ENCODE data around the gene AMIGO3. TPM values are rescaled to one million over a fixed set of nuclear protein-coding genes. Genes with fewer than 3 reads are reported as not detected.
A peak's percentile ranks its signal among the peaks of the same experiment; 100 is the strongest.

Gene AMIGO3
- total and polyA plus RNA-seq, 2 of the 8 experiments (the other 6 are each of a cell fraction or from before 2014, with no cell fraction given): 1.6 to 8.8 TPM

DNA sequence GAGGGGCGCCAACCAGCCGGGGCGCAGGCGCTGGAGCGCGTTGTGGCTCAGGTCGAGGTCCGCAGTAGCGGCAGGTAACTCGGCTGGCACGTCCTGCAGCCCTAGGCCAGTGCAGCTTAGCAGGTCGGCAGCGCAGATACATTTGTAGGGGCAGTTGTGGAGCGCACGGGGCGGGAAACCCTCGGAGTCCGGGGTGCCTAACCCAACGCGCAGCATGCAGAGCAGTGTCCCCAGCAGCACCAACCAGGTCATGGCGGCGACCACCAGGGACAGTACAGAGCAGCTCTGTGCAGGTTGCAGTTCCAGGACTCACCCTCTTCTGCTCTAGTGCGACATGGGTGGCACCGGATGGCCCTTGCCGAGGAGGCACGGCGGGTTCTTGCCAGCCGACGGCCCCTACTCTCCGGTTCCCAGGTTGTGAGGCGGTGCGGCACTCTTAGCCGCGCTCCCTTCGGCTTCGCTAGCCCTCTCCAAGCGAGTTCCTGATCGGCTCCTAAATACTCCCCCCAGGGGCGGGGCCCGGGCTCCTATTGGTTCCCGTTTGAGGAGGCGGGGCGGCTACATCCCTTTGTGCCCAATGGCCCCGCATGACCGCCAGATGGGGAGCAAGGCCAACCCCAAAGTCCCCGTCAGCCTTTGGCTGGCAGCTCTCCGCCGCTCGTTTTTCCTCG is at the start of gene AMIGO3 (continued):
- no peak for TF ChIP-seq CBX8 (IDR thresholded peaks at IDR 0.05; ENCODE audit: borderline replicate concordance, low read depth, low read length)
- no peak for TF ChIP-seq HDAC6 (IDR thresholded peaks at IDR 0.05; ENCODE audit: low read depth, low read length)
- TF ChIP-seq CHD1 (IDR thresholded peaks at IDR 0.05; ENCODE audit: low read depth, low read length): no peak
- peak; percentile 80; the same call in 1 of the 2 replicates for TF ChIP-seq SP1 (IDR thresholded peaks at IDR 0.05; ENCODE audit: low read depth, low read length)
- no peak for TF ChIP-seq RXRA (IDR thresholded peaks at IDR 0.05; ENCODE audit: insufficient read depth, low read depth, low read length)
- TF ChIP-seq SIX5 (IDR thresholded peaks at IDR 0.05; ENCODE audit: low read depth, low read length): no peak
- TF ChIP-seq RBBP5 (IDR thresholded peaks at IDR 0.05; ENCODE audit: borderline replicate concordance, low read depth, low read length): peak; percentile 80; the same call in 1 of the 2 replicates
- TF ChIP-seq YY1 (IDR thresholded peaks at IDR 0.05; ENCODE audit: low read depth, low read length): 0 out of 2 replicates have a peak, but pooled peaks have one; percentile 52
- TF ChIP-seq JUND (IDR thresholded peaks at IDR 0.05; ENCODE audit: low read length): no peak
- TF ChIP-seq TCF12 (IDR thresholded peaks at IDR 0.05; ENCODE audit: low read depth, low read length): no peak
- no peak for TF ChIP-seq NANOG (IDR thresholded peaks at IDR 0.05; ENCODE audit: insufficient read depth, low read depth, low read length, poor library complexity, severe bottlenecking)
- no peak for TF ChIP-seq SP2 (IDR thresholded peaks at IDR 0.05; ENCODE audit: low read length)
- peak in 1 of 2 experiments; percentile 95; a peak in 2 of 3 replicates for TF ChIP-seq POLR2A (IDR thresholded peaks at IDR 0.05; ENCODE audit: control extremely low read depth in 1 of 2, low read depth in 2 of 2, low read length in 2 of 2)
- TF ChIP-seq ZNF274 (IDR thresholded peaks at IDR 0.05; ENCODE audit: borderline replicate concordance, extremely low read depth, low read length): no peak
- no peak; the same call in 1 of the 2 replicates for TF ChIP-seq CREB1 (IDR thresholded peaks at IDR 0.05)
- TF ChIP-seq KDM4A (IDR thresholded peaks at IDR 0.05; ENCODE audit: low read depth, low read length, severe bottlenecking): peak; percentile 31
- no peak; the same call in 1 of the 2 replicates for TF ChIP-seq KDM5A (IDR thresholded peaks at IDR 0.05; ENCODE audit: low read length)
- no peak for TF ChIP-seq SUZ12 (IDR thresholded peaks at IDR 0.05; ENCODE audit: low read length)
- no peak for TF ChIP-seq CTBP2 (IDR thresholded peaks at IDR 0.05; ENCODE audit: borderline replicate concordance, insufficient read depth, insufficient read length, low read length)
- no peak; a peak in 1 of 4 replicates for TF ChIP-seq HDAC2 (IDR thresholded peaks at IDR 0.05; ENCODE audit: borderline replicate concordance in 1 of 2, low read depth in 2 of 2, low read length in 2 of 2)
- TF ChIP-seq EZH2 (IDR thresholded peaks at IDR 0.05; ENCODE audit: low read depth, low read length, severe bottlenecking): no peak
- no peak for TF ChIP-seq SIRT6 (IDR thresholded peaks at IDR 0.05; ENCODE audit: low read length)
- no peak for TF ChIP-seq NRF1 (IDR thresholded peaks at IDR 0.05; ENCODE audit: low read depth, low read length)
- TF ChIP-seq BRCA1 (IDR thresholded peaks at IDR 0.05; ENCODE audit: low read depth, low read length): no peak
- TF ChIP-seq, protein P1, sequence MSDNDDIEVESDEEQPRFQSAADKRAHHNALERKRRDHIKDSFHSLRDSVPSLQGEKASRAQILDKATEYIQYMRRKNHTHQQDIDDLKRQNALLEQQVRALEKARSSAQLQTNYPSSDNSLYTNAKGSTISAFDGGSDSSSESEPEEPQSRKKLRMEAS (IDR thresholded peaks at IDR 0.05): peak; percentile 5; the same call in 1 of the 2 replicates
